ENCODE measurements around the gene ID2. TPM values are rescaled to one million over a fixed set of nuclear protein-coding genes. Genes with fewer than 3 reads are reported as not detected.

ID2 gene
- total and polyA plus RNA-seq, 2 of the 13 experiments (the other 11 are each of a cell fraction or from before 2014, with no cell fraction given) = 214 to 719 TPM

GRCh38 chr2:8656160-8656641, 25.7 kb upstream of the ID2 start (continued):
- TF ChIP-seq HNF1A (IDR thresholded peaks at IDR 0.05; ENCODE audit: low read depth) = 0 out of 2 replicates have a peak, but pooled peaks have one; percentile 34
- TF ChIP-seq HNF1A (CRISPR knock-in tag; IDR thresholded peaks at IDR 0.05; ENCODE audit: borderline replicate concordance) = peak; percentile 73; the same call in 1 of the 2 replicates
- TF ChIP-seq BORCS8-MEF2B (CRISPR knock-in tag; IDR thresholded peaks at IDR 0.05) = no peak
- no peak for TF ChIP-seq SAFB2 (CRISPR knock-in tag; IDR thresholded peaks at IDR 0.05; ENCODE audit: borderline replicate concordance, low read depth)
- TF ChIP-seq, protein P1, sequence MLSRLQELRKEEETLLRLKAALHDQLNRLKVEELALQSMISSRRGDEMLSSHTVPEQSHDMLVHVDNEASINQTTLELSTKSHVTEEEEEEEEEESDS (CRISPR knock-in tag; IDR thresholded peaks at IDR 0.05; ENCODE audit: borderline replicate concordance) = no peak
- TF ChIP-seq KLF12 (CRISPR knock-in tag; IDR thresholded peaks at IDR 0.05; ENCODE audit: borderline replicate concordance) = no peak
- TF ChIP-seq ZBTB4 (CRISPR knock-in tag; IDR thresholded peaks at IDR 0.05; ENCODE audit: borderline replicate concordance) = no peak
- no peak for TF ChIP-seq ZNF138 (CRISPR knock-in tag; IDR thresholded peaks at IDR 0.05; ENCODE audit: low read depth)
- peak; percentile 53 for TF ChIP-seq TARDBP (CRISPR knock-in tag; IDR thresholded peaks at IDR 0.05)
- no peak for TF ChIP-seq ZNF432 (CRISPR knock-in tag; IDR thresholded peaks at IDR 0.05; ENCODE audit: borderline replicate concordance)
- no peak for TF ChIP-seq KDM4B (CRISPR knock-in tag; IDR thresholded peaks at IDR 0.05)
- TF ChIP-seq NR0B2 (CRISPR knock-in tag; IDR thresholded peaks at IDR 0.05) = no peak
- peak; percentile 85; the same call in 1 of the 2 replicates for TF ChIP-seq ZNF556 (CRISPR knock-in tag; IDR thresholded peaks at IDR 0.05; ENCODE audit: borderline replicate concordance)
- TF ChIP-seq, protein P2, sequence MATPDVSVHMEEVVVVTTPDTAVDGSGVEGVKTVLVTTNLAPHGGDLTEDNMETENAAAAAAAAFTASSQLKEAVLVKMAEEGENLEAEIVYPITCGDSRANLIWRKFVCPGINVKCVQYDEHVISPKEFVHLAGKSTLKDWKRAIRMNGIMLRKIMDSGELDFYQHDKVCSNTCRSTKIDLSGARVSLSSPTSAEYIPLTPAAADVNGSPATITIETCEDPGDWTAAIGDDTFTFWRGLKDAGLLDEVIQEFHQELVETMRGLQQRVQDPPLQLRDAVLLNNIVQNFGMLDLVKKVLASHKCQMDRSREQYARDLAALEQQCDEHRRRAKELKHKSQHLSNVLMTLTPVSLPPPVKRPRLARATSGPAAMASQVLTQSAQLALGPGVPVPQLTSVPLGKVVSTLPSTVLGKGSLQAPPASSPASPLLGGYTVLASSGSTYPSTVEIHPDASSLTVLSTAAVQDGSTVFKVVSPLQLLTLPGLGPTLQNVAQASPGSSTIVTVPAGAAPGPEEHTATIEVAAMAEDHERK (CRISPR knock-in tag; IDR thresholded peaks at IDR 0.05; ENCODE audit: low read depth) = no peak
- TF ChIP-seq ZFP36L1 (CRISPR knock-in tag; IDR thresholded peaks at IDR 0.05) = no peak
- TF ChIP-seq ZNF12 (CRISPR knock-in tag; IDR thresholded peaks at IDR 0.05) = peak; percentile 91
- no peak for TF ChIP-seq FOXM1 (CRISPR knock-in tag; IDR thresholded peaks at IDR 0.05)
- no peak for TF ChIP-seq DMAP1 (CRISPR knock-in tag; IDR thresholded peaks at IDR 0.05)
- TF ChIP-seq, protein P3, sequence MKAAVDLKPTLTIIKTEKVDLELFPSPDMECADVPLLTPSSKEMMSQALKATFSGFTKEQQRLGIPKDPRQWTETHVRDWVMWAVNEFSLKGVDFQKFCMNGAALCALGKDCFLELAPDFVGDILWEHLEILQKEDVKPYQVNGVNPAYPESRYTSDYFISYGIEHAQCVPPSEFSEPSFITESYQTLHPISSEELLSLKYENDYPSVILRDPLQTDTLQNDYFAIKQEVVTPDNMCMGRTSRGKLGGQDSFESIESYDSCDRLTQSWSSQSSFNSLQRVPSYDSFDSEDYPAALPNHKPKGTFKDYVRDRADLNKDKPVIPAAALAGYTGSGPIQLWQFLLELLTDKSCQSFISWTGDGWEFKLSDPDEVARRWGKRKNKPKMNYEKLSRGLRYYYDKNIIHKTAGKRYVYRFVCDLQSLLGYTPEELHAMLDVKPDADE (CRISPR knock-in tag; IDR thresholded peaks at IDR 0.05) = no peak

Measured in HepG2 (cell line).